Uterine smooth muscle cell (primary cell): ENCODE results near the gene RTBDN. TPM values are rescaled to one million over a fixed set of nuclear protein-coding genes. Genes with fewer than 3 reads are reported as not detected.

ENCODE experiments used
- total RNA-seq: library from RNA; depleted of rRNA; stranded (reverse); fragments of >200 nt; gene quantifications from 2 replicates; pipeline ENCODE4 v1.2.3, GENCODE V29; 2014

The RTBDN gene
- total RNA-seq = not detected in 2 replicates

GRCh38 chr19:12834566-12834943 is at the start of gene RTBDN:
TSS of gene RTBDN (minus strand) at chr19:12834579. CDS start at chr19:12829979, 4,600 bp downstream.

GRCh38 chr19:12881172-12881808 is 46.9 kb upstream of the RTBDN start, which contains the start of gene DNASE2:
TSS of gene DNASE2 (minus strand) at chr19:12881449. CDS start at chr19:12881375, 74 bp downstream.

GRCh38 chr19:12838182-12838885 is 4.0 kb upstream of the RTBDN start, which contains the start of gene MAST1:
TSS of gene MAST1 (plus strand) at chr19:12838515. CDS start at chr19:12838573, 58 bp downstream.

GRCh38 chr19:12806242-12807081 is 27.9 kb downstream of the RTBDN start, which contains the start of gene RNASEH2A:
TSS of gene RNASEH2A (plus strand) at chr19:12806584. CDS start at chr19:12806674, 90 bp downstream.

GRCh38 chr19:12801466-12802266 is 32.7 kb downstream of the RTBDN start, which contains the start of the genes PRDX2 and THSD8:
TSS of gene PRDX2 (minus strand) at chr19:12801800. CDS start at chr19:12801261, 539 bp downstream.
TSS of gene THSD8 (plus strand) at chr19:12802069. CDS start at chr19:12802072, 3 bp downstream.

GRCh38 chr19:12791345-12792050 is 42.9 kb downstream of the RTBDN start, which contains the start of gene JUNB:
TSS of gene JUNB (plus strand) at chr19:12791486. CDS start at chr19:12791772, 286 bp downstream.

Other genes starting within 250 kb of the RTBDN start
- gene ZNF490, start 223.8 kb downstream of the RTBDN start, total RNA-seq = 10.9 and 11.0 TPM in 2 replicates
- 17.2 and 17.5 TPM in 2 replicates for gene ZNF791, start 223.7 kb downstream of the RTBDN start, total RNA-seq
- gene MAN2B1, start 167.8 kb downstream of the RTBDN start, total RNA-seq = 21.6 and 32.9 TPM in 2 replicates
- gene WDR83, start 167.8 kb downstream of the RTBDN start, total RNA-seq = 6.3 and 10.4 TPM in 2 replicates
- 65.7 and 70.2 TPM in 2 replicates for gene DHPS, start 152.7 kb downstream of the RTBDN start, total RNA-seq
- gene GNG14, start 146.6 kb downstream of the RTBDN start, total RNA-seq = not detected in 2 replicates
- gene FBXW9, start 137.9 kb downstream of the RTBDN start, total RNA-seq = 7.2 and 7.6 TPM in 2 replicates
- gene TNPO2, start 110.6 kb downstream of the RTBDN start, total RNA-seq = 42.2 and 47.4 TPM in 2 replicates
- 93.1 and 115 TPM in 2 replicates for gene TRIR, start 99.9 kb downstream of the RTBDN start, total RNA-seq
- 116 and 130 TPM in 2 replicates for gene GET3, start 97.1 kb downstream of the RTBDN start, total RNA-seq
- 0.25 TPM in 1 of 2 replicates, not detected in the other for gene BEST2, start 82.8 kb downstream of the RTBDN start, total RNA-seq
- gene HOOK2, start 59.0 kb downstream of the RTBDN start, total RNA-seq = 12.8 and 24.1 TPM in 2 replicates
- 41.7 and 53.9 TPM in 2 replicates for gene JUNB, start 43.1 kb downstream of the RTBDN start, total RNA-seq
- gene PRDX2, start 32.8 kb downstream of the RTBDN start, total RNA-seq = 190 and 232 TPM in 2 replicates
- gene THSD8, start 32.5 kb downstream of the RTBDN start, total RNA-seq = 0.22 TPM in 1 of 2 replicates, not detected in the other
- 32.0 and 79.4 TPM in 2 replicates for gene RNASEH2A, start 28.0 kb downstream of the RTBDN start, total RNA-seq
- gene MAST1, start 3.9 kb upstream of the RTBDN start, total RNA-seq = 0.87 TPM in 1 of 2 replicates, not detected in the other
- 13.5 and 35.4 TPM in 2 replicates for gene DNASE2, start 46.9 kb upstream of the RTBDN start, total RNA-seq
- gene KLF1, start 52.6 kb upstream of the RTBDN start, total RNA-seq = not detected in 2 replicates
- 25.2 and 35.5 TPM in 2 replicates for gene GCDH, start 56.6 kb upstream of the RTBDN start, total RNA-seq
- gene SYCE2, start 84.7 kb upstream of the RTBDN start, total RNA-seq = 0.11 and 0.12 TPM in 2 replicates
- 54.1 and 58.9 TPM in 2 replicates for gene FARSA, start 99.1 kb upstream of the RTBDN start, total RNA-seq
- gene CALR, start 104.0 kb upstream of the RTBDN start, total RNA-seq = 1,588 and 2,549 TPM in 2 replicates
- 68.9 and 87.4 TPM in 2 replicates for gene RAD23A, start 111.3 kb upstream of the RTBDN start, total RNA-seq
- 26.6 and 36.4 TPM in 2 replicates for gene GADD45GIP1, start 122.6 kb upstream of the RTBDN start, total RNA-seq
- 0.12 TPM in 1 of 2 replicates, not detected in the other for gene DAND5, start 135.0 kb upstream of the RTBDN start, total RNA-seq
- 59.8 and 71.9 TPM in 2 replicates for gene NFIX, start 160.9 kb upstream of the RTBDN start, total RNA-seq